ENCODE results near the gene TUBB4B.

TUBB4B gene

DNA sequence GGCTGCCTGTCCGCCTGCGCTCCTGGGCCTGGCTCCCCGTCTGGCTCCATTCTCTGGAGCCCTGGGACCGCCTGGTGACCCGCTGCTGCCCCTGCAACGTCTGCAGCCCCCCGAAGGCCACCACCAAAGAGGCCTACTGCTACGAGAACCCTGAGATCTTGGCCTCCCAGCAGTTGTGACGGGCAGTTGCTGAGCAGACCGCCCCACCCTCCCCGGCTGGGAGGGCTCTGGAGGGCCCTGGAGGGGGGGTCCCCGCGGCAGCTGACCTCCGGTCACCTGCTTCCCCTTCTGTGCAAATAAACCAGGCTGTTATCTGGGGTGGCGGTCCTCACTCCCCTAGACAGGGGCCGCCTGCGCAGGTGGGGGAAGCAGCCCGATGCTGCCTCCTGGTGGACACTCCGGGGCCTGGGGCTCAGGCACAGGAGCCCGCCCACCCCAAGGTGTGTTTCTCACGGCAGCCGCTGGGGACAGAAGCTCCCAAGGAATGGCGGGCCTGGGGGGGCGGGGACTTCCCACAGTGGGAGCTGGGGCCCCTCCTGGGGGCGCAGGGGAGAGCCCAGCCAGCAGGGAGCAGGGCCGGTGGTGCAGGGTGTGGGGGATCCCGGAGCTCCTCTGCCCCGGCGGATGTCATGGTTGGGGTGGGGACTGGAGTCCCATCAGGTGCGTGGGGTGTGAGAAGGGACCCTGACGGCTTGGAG lies 4.7 kb upstream of the TUBB4B start (continued):
- TF ChIP-seq, protein P1, sequence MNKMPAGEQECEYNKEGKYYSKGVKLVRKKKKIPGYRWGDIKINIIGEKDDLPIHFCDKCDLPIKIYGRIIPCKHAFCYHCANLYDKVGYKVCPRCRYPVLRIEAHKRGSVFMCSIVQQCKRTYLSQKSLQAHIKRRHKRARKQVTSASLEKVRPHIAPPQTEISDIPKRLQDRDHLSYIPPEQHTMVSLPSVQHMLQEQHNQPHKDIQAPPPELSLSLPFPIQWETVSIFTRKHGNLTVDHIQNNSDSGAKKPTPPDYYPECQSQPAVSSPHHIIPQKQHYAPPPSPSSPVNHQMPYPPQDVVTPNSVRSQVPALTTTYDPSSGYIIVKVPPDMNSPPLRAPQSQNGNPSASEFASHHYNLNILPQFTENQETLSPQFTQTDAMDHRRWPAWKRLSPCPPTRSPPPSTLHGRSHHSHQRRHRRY (tag by site-specific recombination; IDR thresholded peaks at IDR 0.05): 0 out of 2 replicates have a peak, but pooled peaks have one; percentile 22
- TF ChIP-seq ZNF341 (tag by site-specific recombination; IDR thresholded peaks at IDR 0.05; ENCODE audit: low read depth) (peak; percentile 70), ZNF184 (tag by site-specific recombination; IDR thresholded peaks at IDR 0.05) (0 out of 2 replicates have a peak, but pooled peaks have one; percentile 25), ZNF501 (tag by site-specific recombination; IDR thresholded peaks at IDR 0.05) (peak; percentile 53; the same call in 1 of the 2 replicates), ZNF423 (tag by site-specific recombination; IDR thresholded peaks at IDR 0.05) (peak; percentile 81), MZF1 (tag by site-specific recombination; IDR thresholded peaks at IDR 0.05; ENCODE audit: borderline replicate concordance) (no peak), ZSCAN30 (tag by site-specific recombination; IDR thresholded peaks at IDR 0.05) (peak; percentile 77), KLF8 (tag by site-specific recombination; IDR thresholded peaks at IDR 0.05) (peak; percentile 84), TCF7L2 (IDR thresholded peaks at IDR 0.05; ENCODE audit: borderline replicate concordance, low read depth, low read length) (no peak), ZNF404 (tag by site-specific recombination; IDR thresholded peaks at IDR 0.05) (no peak), ZFP69B (tag by site-specific recombination; IDR thresholded peaks at IDR 0.05) (0 out of 2 replicates have a peak, but pooled peaks have one; percentile 18), ZNF660 (tag by site-specific recombination; IDR thresholded peaks at IDR 0.05) (peak; percentile 83), ZNF24 (tag by site-specific recombination; IDR thresholded peaks at IDR 0.05) (no peak), ZNF777 (tag by site-specific recombination; IDR thresholded peaks at IDR 0.05; ENCODE audit: borderline replicate concordance) (no peak), ZNF701 (tag by site-specific recombination; IDR thresholded peaks at IDR 0.05) (no peak), ZNF654 (tag by site-specific recombination; IDR thresholded peaks at IDR 0.05; ENCODE audit: low read depth) (no peak; the same call in 1 of the 2 replicates), ZNF324 (tag by site-specific recombination; IDR thresholded peaks at IDR 0.05) (0 out of 2 replicates have a peak, but pooled peaks have one; percentile 56), ZNF48 (tag by site-specific recombination; IDR thresholded peaks at IDR 0.05) (no peak), ZNF473 (tag by site-specific recombination; IDR thresholded peaks at IDR 0.05) (no peak), ZNF629 (tag by site-specific recombination; IDR thresholded peaks at IDR 0.05) (0 out of 2 replicates have a peak, but pooled peaks have one; percentile 24), ZXDB (tag by site-specific recombination; IDR thresholded peaks at IDR 0.05) (peak; percentile 51; the same call in 1 of the 2 replicates), ZNF211 (tag by site-specific recombination; IDR thresholded peaks at IDR 0.05; ENCODE audit: low read depth) (no peak), SALL2 (tag by site-specific recombination; IDR thresholded peaks at IDR 0.05; ENCODE audit: borderline replicate concordance) (no peak), ZNF10 (tag by site-specific recombination; IDR thresholded peaks at IDR 0.05) (peak; percentile 22; the same call in 1 of the 2 replicates), ZFHX2 (tag by site-specific recombination; conservative IDR thresholded peaks at IDR 0.05) (peak; percentile 87), SP3 (tag by site-specific recombination; IDR thresholded peaks at IDR 0.05) (peak; percentile 57), ZNF837 (tag by site-specific recombination; IDR thresholded peaks at IDR 0.05) (no peak)
- TF ChIP-seq, protein P2, sequence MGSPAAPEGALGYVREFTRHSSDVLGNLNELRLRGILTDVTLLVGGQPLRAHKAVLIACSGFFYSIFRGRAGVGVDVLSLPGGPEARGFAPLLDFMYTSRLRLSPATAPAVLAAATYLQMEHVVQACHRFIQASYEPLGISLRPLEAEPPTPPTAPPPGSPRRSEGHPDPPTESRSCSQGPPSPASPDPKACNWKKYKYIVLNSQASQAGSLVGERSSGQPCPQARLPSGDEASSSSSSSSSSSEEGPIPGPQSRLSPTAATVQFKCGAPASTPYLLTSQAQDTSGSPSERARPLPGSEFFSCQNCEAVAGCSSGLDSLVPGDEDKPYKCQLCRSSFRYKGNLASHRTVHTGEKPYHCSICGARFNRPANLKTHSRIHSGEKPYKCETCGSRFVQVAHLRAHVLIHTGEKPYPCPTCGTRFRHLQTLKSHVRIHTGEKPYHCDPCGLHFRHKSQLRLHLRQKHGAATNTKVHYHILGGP (tag by site-specific recombination; IDR thresholded peaks at IDR 0.05): no peak
- TF ChIP-seq, protein P3, sequence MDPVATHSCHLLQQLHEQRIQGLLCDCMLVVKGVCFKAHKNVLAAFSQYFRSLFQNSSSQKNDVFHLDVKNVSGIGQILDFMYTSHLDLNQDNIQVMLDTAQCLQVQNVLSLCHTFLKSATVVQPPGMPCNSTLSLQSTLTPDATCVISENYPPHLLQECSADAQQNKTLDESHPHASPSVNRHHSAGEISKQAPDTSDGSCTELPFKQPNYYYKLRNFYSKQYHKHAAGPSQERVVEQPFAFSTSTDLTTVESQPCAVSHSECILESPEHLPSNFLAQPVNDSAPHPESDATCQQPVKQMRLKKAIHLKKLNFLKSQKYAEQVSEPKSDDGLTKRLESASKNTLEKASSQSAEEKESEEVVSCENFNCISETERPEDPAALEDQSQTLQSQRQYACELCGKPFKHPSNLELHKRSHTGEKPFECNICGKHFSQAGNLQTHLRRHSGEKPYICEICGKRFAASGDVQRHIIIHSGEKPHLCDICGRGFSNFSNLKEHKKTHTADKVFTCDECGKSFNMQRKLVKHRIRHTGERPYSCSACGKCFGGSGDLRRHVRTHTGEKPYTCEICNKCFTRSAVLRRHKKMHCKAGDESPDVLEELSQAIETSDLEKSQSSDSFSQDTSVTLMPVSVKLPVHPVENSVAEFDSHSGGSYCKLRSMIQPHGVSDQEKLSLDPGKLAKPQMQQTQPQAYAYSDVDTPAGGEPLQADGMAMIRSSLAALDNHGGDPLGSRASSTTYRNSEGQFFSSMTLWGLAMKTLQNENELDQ (tag by site-specific recombination; IDR thresholded peaks at IDR 0.05; ENCODE audit: low read depth): no peak
- TF ChIP-seq, protein P4, sequence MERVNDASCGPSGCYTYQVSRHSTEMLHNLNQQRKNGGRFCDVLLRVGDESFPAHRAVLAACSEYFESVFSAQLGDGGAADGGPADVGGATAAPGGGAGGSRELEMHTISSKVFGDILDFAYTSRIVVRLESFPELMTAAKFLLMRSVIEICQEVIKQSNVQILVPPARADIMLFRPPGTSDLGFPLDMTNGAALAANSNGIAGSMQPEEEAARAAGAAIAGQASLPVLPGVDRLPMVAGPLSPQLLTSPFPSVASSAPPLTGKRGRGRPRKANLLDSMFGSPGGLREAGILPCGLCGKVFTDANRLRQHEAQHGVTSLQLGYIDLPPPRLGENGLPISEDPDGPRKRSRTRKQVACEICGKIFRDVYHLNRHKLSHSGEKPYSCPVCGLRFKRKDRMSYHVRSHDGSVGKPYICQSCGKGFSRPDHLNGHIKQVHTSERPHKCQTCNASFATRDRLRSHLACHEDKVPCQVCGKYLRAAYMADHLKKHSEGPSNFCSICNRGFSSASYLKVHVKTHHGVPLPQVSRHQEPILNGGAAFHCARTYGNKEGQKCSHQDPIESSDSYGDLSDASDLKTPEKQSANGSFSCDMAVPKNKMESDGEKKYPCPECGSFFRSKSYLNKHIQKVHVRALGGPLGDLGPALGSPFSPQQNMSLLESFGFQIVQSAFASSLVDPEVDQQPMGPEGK (tag by site-specific recombination; IDR thresholded peaks at IDR 0.05): peak; percentile 98
- TF ChIP-seq, protein P5, sequence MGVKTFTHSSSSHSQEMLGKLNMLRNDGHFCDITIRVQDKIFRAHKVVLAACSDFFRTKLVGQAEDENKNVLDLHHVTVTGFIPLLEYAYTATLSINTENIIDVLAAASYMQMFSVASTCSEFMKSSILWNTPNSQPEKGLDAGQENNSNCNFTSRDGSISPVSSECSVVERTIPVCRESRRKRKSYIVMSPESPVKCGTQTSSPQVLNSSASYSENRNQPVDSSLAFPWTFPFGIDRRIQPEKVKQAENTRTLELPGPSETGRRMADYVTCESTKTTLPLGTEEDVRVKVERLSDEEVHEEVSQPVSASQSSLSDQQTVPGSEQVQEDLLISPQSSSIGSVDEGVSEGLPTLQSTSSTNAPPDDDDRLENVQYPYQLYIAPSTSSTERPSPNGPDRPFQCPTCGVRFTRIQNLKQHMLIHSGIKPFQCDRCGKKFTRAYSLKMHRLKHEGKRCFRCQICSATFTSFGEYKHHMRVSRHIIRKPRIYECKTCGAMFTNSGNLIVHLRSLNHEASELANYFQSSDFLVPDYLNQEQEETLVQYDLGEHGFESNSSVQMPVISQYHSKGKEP (tag by site-specific recombination; IDR thresholded peaks at IDR 0.05): 0 out of 2 replicates have a peak, but pooled peaks have one; percentile 26

Measured in HEK293 (cell line).